Uterine smooth muscle cell (primary cell): ENCODE results near the gene SLC34A1. TPM values are rescaled to one million over a fixed set of nuclear protein-coding genes. Genes with fewer than 3 reads are reported as not detected.

Source experiments
- total RNA-seq: library from RNA; depleted of rRNA; stranded (reverse); fragments of >200 nt; gene quantifications from 2 replicates; pipeline ENCODE4 v1.2.3, GENCODE V29; 2014

SLC34A1 gene, protein sequence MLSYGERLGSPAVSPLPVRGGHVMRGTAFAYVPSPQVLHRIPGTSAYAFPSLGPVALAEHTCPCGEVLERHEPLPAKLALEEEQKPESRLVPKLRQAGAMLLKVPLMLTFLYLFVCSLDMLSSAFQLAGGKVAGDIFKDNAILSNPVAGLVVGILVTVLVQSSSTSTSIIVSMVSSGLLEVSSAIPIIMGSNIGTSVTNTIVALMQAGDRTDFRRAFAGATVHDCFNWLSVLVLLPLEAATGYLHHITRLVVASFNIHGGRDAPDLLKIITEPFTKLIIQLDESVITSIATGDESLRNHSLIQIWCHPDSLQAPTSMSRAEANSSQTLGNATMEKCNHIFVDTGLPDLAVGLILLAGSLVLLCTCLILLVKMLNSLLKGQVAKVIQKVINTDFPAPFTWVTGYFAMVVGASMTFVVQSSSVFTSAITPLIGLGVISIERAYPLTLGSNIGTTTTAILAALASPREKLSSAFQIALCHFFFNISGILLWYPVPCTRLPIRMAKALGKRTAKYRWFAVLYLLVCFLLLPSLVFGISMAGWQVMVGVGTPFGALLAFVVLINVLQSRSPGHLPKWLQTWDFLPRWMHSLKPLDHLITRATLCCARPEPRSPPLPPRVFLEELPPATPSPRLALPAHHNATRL
- total RNA-seq: not detected in 2 replicates

DNA sequence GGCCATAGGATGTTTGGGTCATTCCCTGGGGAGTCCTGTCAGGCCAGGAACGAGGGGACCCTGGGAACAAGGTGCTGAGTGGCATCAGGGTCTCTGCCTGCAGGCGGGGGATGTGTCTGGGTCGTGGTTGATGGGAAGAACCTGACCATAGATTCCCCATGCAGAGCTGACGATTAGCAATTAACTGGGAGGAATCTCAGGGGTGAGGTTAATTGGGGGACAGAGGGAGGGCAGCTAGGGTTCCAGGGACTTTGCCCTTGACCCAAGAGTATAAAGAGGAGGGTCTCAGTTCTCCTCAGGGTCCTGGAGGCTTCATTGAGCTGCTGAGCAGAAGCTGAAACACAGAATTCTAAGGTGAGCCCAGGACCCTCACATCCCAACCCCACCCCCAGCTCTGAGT lies at the start of gene SLC34A1:
SLC34A1 (plus strand) TSS at position 301 of the 400 bp plus-strand sequence. CDS start 1,308 bp downstream, outside the sequence.

DNA sequence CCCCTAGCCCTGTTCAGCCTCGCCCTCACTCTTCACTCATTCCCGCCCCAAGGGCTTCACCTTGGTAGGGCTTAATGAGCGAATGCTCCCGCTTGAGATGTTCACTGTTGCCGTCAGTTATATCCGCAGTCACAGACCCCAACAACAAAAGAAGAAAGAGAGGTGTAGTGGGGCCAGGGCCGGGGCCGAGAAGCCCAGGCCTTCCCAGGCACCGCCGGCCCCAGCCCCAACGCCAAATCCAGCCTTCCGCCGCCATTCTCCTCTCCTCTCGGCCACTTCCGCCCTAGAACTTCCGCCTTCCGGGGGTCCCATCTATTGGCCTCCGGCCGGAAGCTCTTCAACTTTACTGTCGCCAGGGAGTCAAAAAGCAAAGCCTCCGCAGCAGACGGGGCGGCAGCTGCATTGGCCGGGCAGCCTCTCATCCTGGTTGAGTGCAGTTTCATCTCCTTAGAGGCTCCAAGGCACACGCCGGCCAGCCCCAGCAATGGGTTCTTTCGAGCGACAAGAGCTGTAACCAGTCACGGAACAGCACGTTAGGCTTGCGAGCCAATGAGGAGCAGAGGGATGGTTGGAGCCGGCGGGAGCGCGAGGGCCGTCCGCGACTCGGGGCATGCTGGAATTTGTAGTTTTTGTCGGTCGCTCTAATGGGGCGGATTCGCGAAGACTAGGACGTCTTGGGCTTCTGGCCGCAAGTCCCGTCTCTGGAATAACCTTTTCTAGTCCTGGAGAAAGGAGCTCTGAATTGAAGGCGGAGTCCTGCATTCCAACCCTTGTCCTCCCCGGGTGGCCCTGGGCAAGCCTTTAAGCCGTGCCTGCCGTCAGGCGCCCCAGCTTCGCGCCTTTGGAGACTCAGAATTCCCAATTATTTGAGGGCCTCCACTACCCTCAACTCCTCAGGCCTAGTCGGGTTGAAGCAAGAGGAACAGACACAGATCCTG lies 32.6 kb upstream of the SLC34A1 start, which contains the start of gene LMAN2:
LMAN2 (minus strand) TSS at position 277 of the 938 bp plus-strand sequence; CDS start at position 256, 21 bp downstream.

DNA sequence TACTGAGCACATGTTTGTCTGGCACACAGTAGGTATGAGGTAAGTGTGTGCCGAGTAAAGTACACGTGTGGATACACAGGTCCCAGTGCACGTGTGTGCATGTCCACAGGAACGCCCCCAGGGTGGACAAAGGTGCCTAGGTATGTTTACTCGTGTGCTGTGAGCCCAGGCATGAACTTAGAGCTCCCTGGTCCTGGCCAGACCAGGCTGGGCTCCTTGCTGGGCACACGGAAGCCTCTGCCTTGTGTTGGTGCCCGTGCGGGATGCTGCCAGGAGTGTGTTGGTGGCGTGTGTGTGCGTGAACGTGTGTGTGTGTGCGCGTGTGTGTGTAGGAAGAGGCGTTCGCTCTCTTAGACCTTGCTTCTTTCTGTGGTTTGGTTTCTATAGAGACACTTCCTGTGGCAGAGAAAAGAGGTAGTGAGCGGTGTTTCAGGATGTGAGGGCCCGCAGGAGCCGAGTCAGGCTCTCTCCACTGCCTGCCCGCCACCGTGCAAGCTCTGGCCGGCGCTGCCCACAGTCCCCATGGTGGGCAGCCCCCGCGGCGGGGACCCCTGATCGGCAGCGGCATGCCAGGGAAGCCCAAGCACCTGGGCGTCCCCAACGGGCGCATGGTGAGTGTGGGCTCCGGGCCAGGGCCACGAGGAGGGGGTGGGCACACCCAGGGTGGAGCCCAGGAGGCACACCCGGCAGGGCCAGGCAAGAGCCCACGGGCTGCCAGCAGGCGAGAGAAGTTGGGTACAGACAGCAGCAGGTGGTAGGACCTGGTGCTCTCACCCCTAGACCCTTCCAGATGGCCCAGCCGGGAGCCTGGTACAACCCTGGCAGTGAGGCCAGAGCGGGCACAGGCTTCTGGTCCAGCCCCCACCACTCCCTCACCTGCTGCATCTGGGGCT lies 26.5 kb upstream of the SLC34A1 start, which contains the start of gene RGS14:
RGS14 (plus strand) TSS at position 466 of the 893 bp plus-strand sequence; CDS start at position 567, 101 bp downstream.

GRCh38 chr5:177399997-177400868 lies 16.0 kb downstream of the SLC34A1 start, which contains the start of gene PFN3:
TSS of gene PFN3 (minus strand) at chr5:177400661. CDS start at chr5:177400576, 85 bp downstream.

GRCh38 chr5:177409043-177409801 lies 25.0 kb downstream of the SLC34A1 start, which contains the start of gene F12:
TSS of gene F12 (minus strand) at chr5:177409564. CDS start at chr5:177409527, 37 bp downstream.

DNA sequence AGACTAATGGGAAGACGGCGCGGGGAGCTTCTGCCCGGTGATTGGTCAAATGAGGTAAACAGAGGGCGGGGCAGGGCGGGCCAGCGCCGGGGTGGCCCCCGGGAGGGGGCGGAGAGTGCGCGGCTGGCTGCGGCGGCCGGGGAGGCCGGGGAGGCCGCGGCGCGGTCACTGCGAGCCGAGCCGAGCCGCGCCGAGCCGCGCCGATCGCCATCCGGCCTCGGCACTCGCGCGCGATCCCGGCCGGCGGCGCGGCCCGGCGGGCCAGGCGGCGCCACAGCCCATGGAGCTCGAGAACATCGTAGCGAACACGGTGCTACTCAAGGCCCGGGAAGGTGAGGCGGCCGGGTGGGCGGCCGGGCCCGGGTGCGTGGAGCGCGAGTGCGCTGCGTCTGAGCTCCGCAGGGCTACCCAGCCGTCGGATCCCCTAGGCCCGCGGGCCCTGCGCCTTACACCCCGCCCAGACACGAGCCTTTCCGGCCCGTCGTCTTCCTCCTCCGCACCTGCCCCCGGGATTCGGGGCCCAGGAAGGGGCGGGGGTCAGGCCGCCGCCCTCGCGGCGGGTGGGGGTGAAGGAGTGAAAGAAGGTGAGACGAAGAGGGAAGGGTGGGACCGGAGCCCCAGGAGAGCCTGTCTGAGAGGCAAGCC lies 42.5 kb downstream of the SLC34A1 start, which contains the start of gene GRK6:
GRK6 (plus strand) TSS at position 111 of the 645 bp plus-strand sequence; CDS start at position 281, 170 bp downstream.

GRCh38 chr5:177446200-177447065 lies 62.2 kb downstream of the SLC34A1 start, which contains the start of gene PRR7:
TSS of gene PRR7 (plus strand) at chr5:177446814. CDS start at chr5:177455068, 8,254 bp downstream.

Other genes starting within 250 kb of the SLC34A1 start
- gene RAB24, start 80.7 kb upstream of the SLC34A1 start, total RNA-seq: 21.4 and 36.1 TPM in 2 replicates
- gene PRELID1, start 80.6 kb upstream of the SLC34A1 start, total RNA-seq: 93.1 and 168 TPM in 2 replicates
- 9.7 and 32.6 TPM in 2 replicates for gene MXD3, start 72.5 kb upstream of the SLC34A1 start, total RNA-seq
- gene LMAN2, start 32.8 kb upstream of the SLC34A1 start, total RNA-seq: 332 and 487 TPM in 2 replicates
- 4.3 and 7.4 TPM in 2 replicates for gene RGS14, start 26.5 kb upstream of the SLC34A1 start, total RNA-seq
- gene PFN3, start 16.2 kb downstream of the SLC34A1 start, total RNA-seq: not detected in 2 replicates
- 0.22 and 0.50 TPM in 2 replicates for gene F12, start 25.1 kb downstream of the SLC34A1 start, total RNA-seq
- 24.0 and 42.4 TPM in 2 replicates for gene GRK6, start 42.2 kb downstream of the SLC34A1 start, total RNA-seq
- gene PRR7, start 62.4 kb downstream of the SLC34A1 start, total RNA-seq: 3.7 and 4.9 TPM in 2 replicates
- gene DBN1, start 89.2 kb downstream of the SLC34A1 start, total RNA-seq: 153 and 171 TPM in 2 replicates
- 109 and 136 TPM in 2 replicates for gene PDLIM7, start 113.2 kb downstream of the SLC34A1 start, total RNA-seq
- gene DOK3, start 125.4 kb downstream of the SLC34A1 start, total RNA-seq: 0.62 and 1.3 TPM in 2 replicates
- 89.5 and 108 TPM in 2 replicates for gene DDX41, start 132.5 kb downstream of the SLC34A1 start, total RNA-seq
- gene FAM193B, start 170.1 kb downstream of the SLC34A1 start, total RNA-seq: 21.6 and 26.5 TPM in 2 replicates
- 206 and 238 TPM in 2 replicates for gene TMED9, start 207.8 kb downstream of the SLC34A1 start, total RNA-seq
- 33.9 and 41.0 TPM in 2 replicates for gene B4GALT7, start 215.7 kb downstream of the SLC34A1 start, total RNA-seq